GM10266 (cell line): ENCODE measurements around the gene RPS16.
A peak's percentile ranks its signal among the peaks of the same experiment; 100 is the strongest.

Source experiments
- DNase-seq: peaks from one replicate; pipeline ENCODE4 v3.0.0; 2012; ENCODE audit errors: extremely low spot score
- CTCF ChIP-seq: IDR thresholded peaks from 2 replicates; pipeline ENCODE4 v1.5.1; 2012; ENCODE audit warnings: mild to moderate bottlenecking, low read depth; ENCODE audit not compliant: control insufficient read depth, insufficient read depth; ENCODE audit errors: missing control alignments

Gene RPS16

GRCh38 chr19:39433480-39434079, 2.2 kb downstream of the RPS16 start:
- no peak for TF ChIP-seq CTCF
- no peak for DNase-seq

- DNase-seq, result no peak
- no peak for TF ChIP-seq CTCF
These were observed 3.1 kb downstream of the RPS16 start for GRCh38 chr19:39432677-39433025.

- DNase-seq, result peak; percentile 68
- no peak for TF ChIP-seq CTCF
These were observed 4.8 kb downstream of the RPS16 start for GRCh38 chr19:39430675-39431593.

- TF ChIP-seq CTCF, result no peak
- no peak for DNase-seq
These were observed 7.3 kb downstream of the RPS16 start for GRCh38 chr19:39428283-39429112.

GRCh38 chr19:39427707-39428106, 8.0 kb downstream of the RPS16 start:
- TF ChIP-seq CTCF, result no peak
- DNase-seq, result no peak

GRCh38 chr19:39426170-39426569, 9.6 kb downstream of the RPS16 start:
- no peak for TF ChIP-seq CTCF
- no peak for DNase-seq
